ENCODE data around the gene KCNF1.

KCNF1 gene

DNA sequence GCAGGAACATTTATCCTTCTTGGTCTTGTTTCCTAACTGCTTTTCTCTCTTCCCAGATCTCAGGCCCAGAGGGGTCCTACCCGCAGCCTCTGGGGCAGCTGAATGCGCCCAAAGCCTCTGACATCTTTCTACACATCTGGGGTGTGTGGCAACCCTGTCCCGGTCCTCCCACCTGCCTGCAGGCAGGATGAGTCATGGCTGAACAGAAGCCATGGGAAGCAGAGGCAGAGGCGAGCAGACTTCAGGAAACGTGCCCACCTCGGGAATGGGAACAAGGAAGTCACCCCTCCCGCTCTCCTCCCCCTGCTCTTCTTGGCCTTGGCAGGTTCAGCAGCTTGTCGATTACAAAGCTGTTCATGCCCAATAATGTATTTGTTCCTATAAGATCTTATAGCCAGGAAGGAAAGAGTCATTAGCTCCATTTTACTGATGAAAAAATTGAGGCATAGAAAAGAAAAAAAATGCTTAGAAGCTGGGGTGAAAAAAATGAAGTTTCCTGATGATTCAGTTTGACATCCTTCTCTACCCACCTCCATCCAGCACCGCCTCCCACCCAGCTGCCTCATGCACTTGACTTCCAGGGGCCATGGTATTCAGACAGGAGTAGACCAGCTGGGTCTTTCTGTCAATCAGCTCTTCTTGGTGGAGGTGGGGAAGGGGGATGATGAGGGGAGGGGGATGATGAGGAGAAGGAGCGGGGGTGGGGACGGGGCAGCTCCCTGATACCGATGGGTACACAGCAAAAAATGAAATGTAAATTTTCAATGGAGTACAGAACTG is 10.4 kb upstream of the KCNF1 start:
- H3K27ac ChIP-seq (ENCODE audit: insufficient read depth, low read length, poor library complexity, severe bottlenecking) = no peak overlapping the region

DNA sequence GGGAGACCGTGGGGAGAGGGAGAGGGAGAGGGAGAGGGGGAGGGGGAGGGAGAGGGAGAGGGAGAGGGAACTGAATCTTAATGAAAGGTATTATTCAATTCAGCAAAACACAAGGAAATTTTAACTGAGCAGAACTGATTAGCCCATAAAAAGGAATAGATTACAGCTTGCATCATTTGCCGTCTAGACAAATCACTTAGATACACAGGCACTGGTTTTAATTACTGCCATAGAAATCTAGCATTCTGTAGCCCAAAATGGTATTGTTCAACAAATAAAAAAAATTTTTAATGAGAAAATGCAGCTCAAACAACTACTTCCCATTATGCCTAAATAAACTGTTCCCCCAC is 7.9 kb upstream of the KCNF1 start:
- DNase-seq = no peak
- Histone ChIP-seq H3K4me1 (ENCODE audit: control insufficient read depth, insufficient read depth, low read length, poor library complexity, severe bottlenecking) (no peaks in the 10 kb centered on the region), H3K27ac (ENCODE audit: insufficient read depth, low read length, poor library complexity, severe bottlenecking) (no peak overlapping the region), H3K9me3 (ENCODE audit: control insufficient read depth, low read length) (no peaks in the 10 kb centered on the region), H3K4me3 (ENCODE audit: insufficient read depth, low read depth, low read length, poor library complexity, severe bottlenecking) (no peak overlapping the region), H3K27me3 (replicated peaks; ENCODE audit: control insufficient read depth, insufficient read depth, low read length, poor library complexity, severe bottlenecking) (no peaks in the 10 kb centered on the region), H3K36me3 (ENCODE audit: control insufficient read depth, insufficient read depth, low read length) (no peaks in the 10 kb centered on the region)

More for the DNA sequence above, 10.4 kb upstream of the KCNF1 start:
- no peaks in the 10 kb centered on the region for H3K4me1 ChIP-seq (ENCODE audit: control insufficient read depth, insufficient read depth, low read length, poor library complexity, severe bottlenecking)
- H3K9me3 ChIP-seq (ENCODE audit: control insufficient read depth, low read length) = no peaks in the 10 kb centered on the region
- peaks cover 4% of the 10 kb centered on the region for H3K27me3 ChIP-seq (replicated peaks; ENCODE audit: control insufficient read depth, insufficient read depth, low read length, poor library complexity, severe bottlenecking)
- no peaks in the 10 kb centered on the region for H3K36me3 ChIP-seq (ENCODE audit: control insufficient read depth, insufficient read depth, low read length)
- no peak for DNase-seq
- H3K4me3 ChIP-seq (ENCODE audit: insufficient read depth, low read depth, low read length, poor library complexity, severe bottlenecking) = no peak overlapping the region

DNA sequence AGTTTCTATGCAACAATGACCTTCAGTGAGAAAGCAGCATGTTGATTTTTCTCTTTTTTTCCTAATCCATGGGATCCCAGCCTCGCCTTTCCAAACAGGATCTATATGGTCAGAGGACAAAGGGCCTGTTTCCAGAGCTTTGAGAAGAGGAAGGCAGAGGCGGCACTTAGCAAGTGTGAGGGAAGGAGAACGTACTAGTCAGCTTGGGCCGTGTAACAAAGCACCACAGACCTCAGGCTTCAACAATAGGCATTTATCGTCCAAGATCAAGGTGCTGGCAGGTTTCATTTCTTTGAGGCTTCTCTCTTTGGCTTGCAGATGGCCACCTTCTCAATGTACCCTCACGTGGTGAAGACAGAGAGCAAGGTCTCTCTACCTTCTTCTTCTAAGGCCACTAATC is 7.3 kb upstream of the KCNF1 start:
- no peaks in the 10 kb centered on the region for H3K4me1 ChIP-seq (ENCODE audit: control insufficient read depth, insufficient read depth, low read length, poor library complexity, severe bottlenecking)
- H3K27ac ChIP-seq (ENCODE audit: insufficient read depth, low read length, poor library complexity, severe bottlenecking) = no peak overlapping the region
- no peak for DNase-seq
- H3K9me3 ChIP-seq (ENCODE audit: control insufficient read depth, low read length) = no peaks in the 10 kb centered on the region
- no peaks in the 10 kb centered on the region for H3K27me3 ChIP-seq (replicated peaks; ENCODE audit: control insufficient read depth, insufficient read depth, low read length, poor library complexity, severe bottlenecking)
- no peaks in the 10 kb centered on the region for H3K36me3 ChIP-seq (ENCODE audit: control insufficient read depth, insufficient read depth, low read length)
- no peak overlapping the region for H3K4me3 ChIP-seq (ENCODE audit: insufficient read depth, low read depth, low read length, poor library complexity, severe bottlenecking)

DNA sequence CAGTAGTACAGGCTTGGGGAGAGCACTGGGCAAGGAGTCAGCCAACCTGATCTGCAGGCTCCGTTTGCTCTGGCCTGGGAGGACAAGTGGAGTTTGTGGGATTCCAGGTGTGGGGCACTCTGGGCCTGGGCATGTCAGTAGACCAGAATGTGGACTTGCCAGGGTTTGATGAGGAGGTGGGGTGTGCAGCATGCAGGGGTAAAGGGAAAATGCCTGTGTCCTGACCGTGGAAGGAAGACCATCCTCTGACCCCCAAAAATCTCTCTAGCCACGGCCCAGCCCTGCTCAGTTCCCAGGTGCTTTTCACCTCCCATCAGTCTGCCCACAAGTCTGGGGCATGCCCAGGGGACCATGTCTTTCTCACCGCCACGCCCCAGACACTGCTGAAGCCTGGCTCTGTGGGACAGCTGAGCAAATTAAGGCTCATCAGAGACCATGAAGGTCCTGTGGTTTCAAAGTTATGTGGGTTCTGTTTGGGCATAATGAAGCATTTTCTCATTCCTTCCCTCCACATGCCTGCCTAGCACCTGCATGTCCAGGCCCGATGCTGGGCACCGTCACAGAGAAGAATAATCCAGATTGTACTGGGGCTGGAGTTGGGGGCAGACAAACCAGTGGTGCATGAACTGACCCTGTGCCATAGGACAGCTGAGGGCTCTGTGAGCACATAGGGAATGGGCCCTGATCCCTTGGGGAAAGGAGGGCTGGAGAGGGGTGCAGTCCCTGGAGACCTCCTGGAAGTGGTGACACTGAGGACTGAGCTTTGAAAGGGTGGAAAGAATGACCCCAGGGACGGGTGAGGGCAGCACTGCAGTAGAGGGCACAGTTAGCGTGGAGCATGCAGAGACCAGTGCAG is 6.5 kb upstream of the KCNF1 start:
- Histone ChIP-seq H3K4me3 (ENCODE audit: insufficient read depth, low read depth, low read length, poor library complexity, severe bottlenecking) (no peak overlapping the region), H3K27me3 (replicated peaks; ENCODE audit: control insufficient read depth, insufficient read depth, low read length, poor library complexity, severe bottlenecking) (no peaks in the 10 kb centered on the region), H3K27ac (ENCODE audit: insufficient read depth, low read length, poor library complexity, severe bottlenecking) (no peak overlapping the region), H3K36me3 (ENCODE audit: control insufficient read depth, insufficient read depth, low read length) (no peaks in the 10 kb centered on the region), H3K4me1 (ENCODE audit: control insufficient read depth, insufficient read depth, low read length, poor library complexity, severe bottlenecking) (no peaks in the 10 kb centered on the region), H3K9me3 (ENCODE audit: control insufficient read depth, low read length) (no peaks in the 10 kb centered on the region)
- DNase-seq = no peak

DNA sequence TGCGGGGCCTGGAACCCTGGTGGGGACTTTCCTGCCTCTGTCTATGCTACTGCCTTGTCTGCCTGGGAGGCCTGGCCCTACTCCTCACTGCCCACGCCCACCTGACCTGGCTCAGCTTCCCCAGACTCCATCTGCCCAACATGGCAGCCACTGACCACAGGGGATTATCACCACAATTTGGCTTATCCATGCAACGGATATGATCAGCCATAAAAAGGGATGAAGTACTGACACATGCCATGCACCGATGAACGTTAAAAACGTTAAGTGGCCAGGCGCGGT is 5.9 kb upstream of the KCNF1 start:
- Histone ChIP-seq H3K9me3 (ENCODE audit: control insufficient read depth, low read length) (no peaks in the 10 kb centered on the region), H3K27ac (ENCODE audit: insufficient read depth, low read length, poor library complexity, severe bottlenecking) (no peak overlapping the region), H3K4me1 (ENCODE audit: control insufficient read depth, insufficient read depth, low read length, poor library complexity, severe bottlenecking) (no peaks in the 10 kb centered on the region), H3K27me3 (replicated peaks; ENCODE audit: control insufficient read depth, insufficient read depth, low read length, poor library complexity, severe bottlenecking) (no peaks in the 10 kb centered on the region), H3K4me3 (ENCODE audit: insufficient read depth, low read depth, low read length, poor library complexity, severe bottlenecking) (no peak overlapping the region), H3K36me3 (ENCODE audit: control insufficient read depth, insufficient read depth, low read length) (no peaks in the 10 kb centered on the region)
- DNase-seq = no peak

DNA sequence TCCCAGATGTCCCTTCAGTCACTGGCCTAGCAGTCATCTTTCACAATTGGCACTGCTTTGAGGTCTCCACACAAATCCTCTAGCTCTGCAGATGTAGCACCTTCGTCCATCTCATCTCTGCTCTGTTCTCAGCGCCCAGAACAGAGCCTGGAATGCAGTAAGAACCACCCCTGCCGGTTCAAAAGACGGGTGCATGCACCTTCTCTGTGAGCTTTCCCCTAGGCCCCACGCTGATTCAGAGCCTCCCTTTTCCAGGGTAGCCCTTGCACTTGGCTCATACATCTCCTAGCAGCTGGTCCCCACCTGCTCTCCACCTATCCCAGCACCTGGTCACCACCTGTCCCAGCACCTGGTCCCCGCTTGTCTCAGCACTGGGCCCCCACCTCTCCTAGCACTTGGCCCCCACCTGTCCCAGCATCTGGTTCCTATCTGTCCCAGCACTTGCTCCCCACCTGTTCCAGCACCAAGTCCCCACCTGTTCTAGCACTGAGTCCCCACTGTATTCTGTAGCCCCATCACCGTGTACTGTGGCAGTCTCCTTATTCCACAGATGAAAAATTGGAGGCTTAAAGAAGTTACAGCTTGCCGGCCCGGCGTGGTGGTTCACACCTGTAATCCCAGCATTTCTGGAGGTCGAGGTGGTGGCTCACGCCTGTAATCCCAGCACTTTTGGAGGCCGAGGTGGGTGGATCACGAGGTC is 4.7 kb upstream of the KCNF1 start:
- DNase-seq = no peak
- Histone ChIP-seq H3K27ac (ENCODE audit: insufficient read depth, low read length, poor library complexity, severe bottlenecking) (no peak overlapping the region), H3K9me3 (ENCODE audit: control insufficient read depth, low read length) (no peaks in the 10 kb centered on the region), H3K36me3 (ENCODE audit: control insufficient read depth, insufficient read depth, low read length) (no peaks in the 10 kb centered on the region), H3K27me3 (replicated peaks; ENCODE audit: control insufficient read depth, insufficient read depth, low read length, poor library complexity, severe bottlenecking) (no peaks in the 10 kb centered on the region), H3K4me3 (ENCODE audit: insufficient read depth, low read depth, low read length, poor library complexity, severe bottlenecking) (no peak overlapping the region), H3K4me1 (ENCODE audit: control insufficient read depth, insufficient read depth, low read length, poor library complexity, severe bottlenecking) (no peaks in the 10 kb centered on the region)

DNA sequence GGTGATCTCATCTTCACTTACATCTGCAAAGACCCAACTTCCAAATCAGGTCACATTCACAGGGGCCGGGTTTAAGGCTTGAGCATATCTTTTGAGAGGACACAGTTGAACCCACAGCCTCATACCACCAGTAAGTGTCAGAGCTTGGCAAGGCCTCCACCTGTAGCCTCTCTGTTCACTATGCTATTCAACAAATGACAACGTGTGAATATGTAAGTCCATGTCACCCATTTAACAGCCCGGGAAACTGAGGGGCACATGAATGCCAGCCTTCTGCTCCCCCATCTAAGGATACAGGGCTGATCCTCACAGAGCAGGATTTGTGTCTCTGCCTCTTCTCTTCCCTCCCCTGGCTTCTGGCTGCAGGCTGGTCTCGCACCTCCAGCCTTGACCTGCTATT is 3.5 kb upstream of the KCNF1 start:
- Histone ChIP-seq H3K27me3 (replicated peaks; ENCODE audit: control insufficient read depth, insufficient read depth, low read length, poor library complexity, severe bottlenecking) (no peaks in the 10 kb centered on the region), H3K9me3 (ENCODE audit: control insufficient read depth, low read length) (no peaks in the 10 kb centered on the region), H3K4me3 (ENCODE audit: insufficient read depth, low read depth, low read length, poor library complexity, severe bottlenecking) (no peak overlapping the region), H3K36me3 (ENCODE audit: control insufficient read depth, insufficient read depth, low read length) (no peaks in the 10 kb centered on the region), H3K27ac (ENCODE audit: insufficient read depth, low read length, poor library complexity, severe bottlenecking) (no peak overlapping the region), H3K4me1 (ENCODE audit: control insufficient read depth, insufficient read depth, low read length, poor library complexity, severe bottlenecking) (no peaks in the 10 kb centered on the region)
- no peak for DNase-seq

DNA sequence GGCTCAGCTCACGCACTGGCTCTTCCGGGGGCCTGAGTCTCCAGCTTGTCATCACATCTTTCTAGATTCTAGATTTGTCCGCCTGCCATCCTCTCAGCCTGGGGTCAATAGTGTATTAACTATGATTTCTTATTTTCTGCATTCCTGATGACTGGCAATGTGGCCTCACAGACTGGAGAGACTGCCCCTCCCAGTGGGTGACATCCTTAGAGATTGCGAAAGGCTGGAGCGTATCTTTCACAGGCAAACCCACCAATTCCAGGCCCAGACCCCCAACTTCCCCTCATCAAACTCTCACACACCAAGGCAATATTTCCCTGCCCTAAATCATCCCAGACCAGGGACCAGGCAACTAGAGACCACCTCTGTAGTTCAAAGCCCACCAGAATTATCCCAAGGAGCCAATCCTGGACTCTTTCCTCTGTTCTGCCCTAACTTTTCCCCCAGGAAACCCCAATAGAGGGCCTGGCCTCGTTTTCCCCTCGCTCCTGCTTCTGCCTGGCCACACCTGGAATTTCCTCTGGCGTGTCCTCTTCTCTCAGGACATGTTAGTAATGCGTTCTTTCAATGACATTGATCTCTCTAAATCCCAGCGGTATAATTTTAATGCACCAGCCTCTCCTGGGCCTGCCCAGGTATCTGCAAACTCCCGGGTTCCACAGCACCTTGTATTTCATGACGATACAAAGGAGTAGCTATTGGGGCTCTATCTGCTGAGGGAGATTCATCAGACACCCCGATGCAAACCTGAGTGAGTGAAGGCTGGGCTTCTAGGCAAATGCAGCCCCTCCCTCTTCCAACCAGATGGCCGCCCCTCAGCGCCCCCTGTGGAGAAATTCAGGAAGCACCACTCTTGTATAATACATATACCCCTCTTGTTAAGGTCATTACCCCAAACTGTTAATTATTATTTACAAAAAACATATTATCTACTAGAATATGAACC is 2.4 kb upstream of the KCNF1 start:
- DNase-seq = no peak

DNA sequence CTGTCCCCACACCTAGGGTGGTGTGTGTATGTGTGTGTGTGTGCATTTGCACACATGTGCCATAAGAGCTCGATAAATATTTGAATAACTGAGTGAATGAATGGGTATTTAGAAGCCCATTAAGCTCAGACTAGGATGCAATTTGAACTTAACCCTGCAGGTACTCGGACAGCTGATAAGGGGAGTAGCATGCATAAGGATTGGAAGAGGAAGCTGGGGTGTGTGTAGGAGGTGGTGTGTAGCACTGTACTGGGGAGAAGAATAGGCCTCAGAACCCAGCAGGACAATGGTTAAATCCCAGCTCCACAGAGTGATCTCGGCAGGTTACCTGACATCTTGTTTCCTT is 1.8 kb upstream of the KCNF1 start:
- no peak for DNase-seq
- no peak overlapping the region for H3K4me3 ChIP-seq (ENCODE audit: insufficient read depth, low read depth, low read length, poor library complexity, severe bottlenecking)
- H3K27me3 ChIP-seq (replicated peaks; ENCODE audit: control insufficient read depth, insufficient read depth, low read length, poor library complexity, severe bottlenecking) = no peaks in the 10 kb centered on the region
- H3K36me3 ChIP-seq (ENCODE audit: control insufficient read depth, insufficient read depth, low read length) = no peaks in the 10 kb centered on the region
- no peaks in the 10 kb centered on the region for H3K9me3 ChIP-seq (ENCODE audit: control insufficient read depth, low read length)
- H3K4me1 ChIP-seq (ENCODE audit: control insufficient read depth, insufficient read depth, low read length, poor library complexity, severe bottlenecking) = no peaks in the 10 kb centered on the region
- H3K27ac ChIP-seq (ENCODE audit: insufficient read depth, low read length, poor library complexity, severe bottlenecking) = no peak overlapping the region

More for the DNA sequence above, 2.4 kb upstream of the KCNF1 start:
- no peak overlapping the region for H3K4me3 ChIP-seq (ENCODE audit: insufficient read depth, low read depth, low read length, poor library complexity, severe bottlenecking)
- H3K4me1 ChIP-seq (ENCODE audit: control insufficient read depth, insufficient read depth, low read length, poor library complexity, severe bottlenecking) = no peaks in the 10 kb centered on the region
- no peak overlapping the region for H3K27ac ChIP-seq (ENCODE audit: insufficient read depth, low read length, poor library complexity, severe bottlenecking)
- H3K27me3 ChIP-seq (replicated peaks; ENCODE audit: control insufficient read depth, insufficient read depth, low read length, poor library complexity, severe bottlenecking) = no peaks in the 10 kb centered on the region
- H3K36me3 ChIP-seq (ENCODE audit: control insufficient read depth, insufficient read depth, low read length) = no peaks in the 10 kb centered on the region
- no peaks in the 10 kb centered on the region for H3K9me3 ChIP-seq (ENCODE audit: control insufficient read depth, low read length)
